Activated B cell treated with CpG ODN at 0.5 μM for 24 hours (primary cell): ENCODE data around the gene SLC6A12. TPM values are rescaled to one million over a fixed set of nuclear protein-coding genes. Genes with fewer than 3 reads are reported as not detected.

Source experiments
- ATAC-seq: fragments of 200-7000 bp; cut with Tn5 transposase; one replicate; pipeline ENCODE4 v1.10.0; 2021; ENCODE audit warnings: low read depth, mild to moderate bottlenecking, moderate library complexity
- CTCF ChIA-PET: fragments of 350-600 bp; sonication (Branson Sonifier 250); formaldehyde crosslinking; loops from one replicate; lab custom pipeline; 2021; ENCODE audit warnings: antibody characterized with exemption; lab: Charles Lee
- POLR2A ChIA-PET: fragments of 350-600 bp; sonication (Branson Sonifier 250); formaldehyde crosslinking; loops from one replicate; lab custom pipeline; 2021; ENCODE audit warnings: antibody characterized with exemption; lab: Charles Lee
- DNase-seq: peaks from one replicate; pipeline ENCODE4 v3.0.0; 2022
- H3K27ac Mint-ChIP-seq: one replicate; pipeline ENCODE4 v1.8.0; 2020; ENCODE audit warnings: mixed read lengths
- H3K27me3 Mint-ChIP-seq: one replicate; pipeline ENCODE4 v1.8.0; 2021; ENCODE audit warnings: mixed read lengths
- H3K36me3 Mint-ChIP-seq: one replicate; pipeline ENCODE4 v1.8.0; 2021; ENCODE audit warnings: low read depth, mixed read lengths
- H3K4me1 Mint-ChIP-seq: one replicate; pipeline ENCODE4 v1.8.0; 2021; ENCODE audit warnings: mixed read lengths
- H3K4me3 Mint-ChIP-seq: one replicate; pipeline ENCODE4 v1.8.0; 2020; ENCODE audit warnings: mild to moderate bottlenecking, mixed read lengths
- H3K9me3 Mint-ChIP-seq: one replicate; pipeline ENCODE4 v1.8.0; 2020; ENCODE audit warnings: mixed read lengths
- intact Hi-C: fragments of 100-400 bp; cut with micrococcal nuclease; formaldehyde crosslinking; loops from one replicate; pipeline ENCODE4 v1.15.1; 2024
- total RNA-seq: library from RNA; stranded (reverse); gene quantifications from 2 replicates; pipeline ENCODE4 v1.2.3, GENCODE V29; 2022
- TF ChIP-seq, protein P1 (sequence below): fragments of 200-600 bp; IDR thresholded peaks from one replicate; pipeline ENCODE4 v1.8.0; 2022; ENCODE audit warnings: antibody characterized with exemption, mild to moderate bottlenecking

SLC6A12 gene
- total RNA-seq, 1 donor from 2014 or later = not detected

DNA sequence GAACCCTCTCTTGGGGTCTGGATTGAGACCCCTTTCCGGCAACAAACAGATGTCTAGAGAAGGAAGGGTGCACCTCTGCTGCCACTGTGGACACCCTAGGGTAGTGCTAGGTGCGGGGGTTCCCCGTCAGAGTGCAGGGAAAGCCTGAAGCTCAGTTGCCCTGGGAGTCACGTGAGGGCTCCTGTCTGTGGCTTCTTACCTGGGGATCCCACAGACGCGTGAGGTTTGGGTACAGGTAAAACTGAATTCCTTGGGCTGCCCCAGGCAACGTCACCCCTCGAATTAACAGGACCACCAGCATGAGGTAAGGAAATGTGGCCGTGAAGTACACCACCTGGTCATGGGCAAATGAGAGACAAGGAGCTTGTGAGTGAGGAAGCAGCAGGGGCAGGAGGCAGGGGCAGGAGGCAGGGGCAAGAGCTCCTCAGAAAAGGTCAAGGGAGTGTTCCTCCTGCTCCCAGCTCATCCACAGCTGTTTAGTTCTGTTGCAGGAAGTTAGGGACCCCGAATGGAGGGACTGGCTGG lies 21.0 kb upstream of the SLC6A12 start:
- DNase-seq (no peak), ATAC-seq (no peak)
- Mint-ChIP-seq H3K4me3 (no peak overlapping the region), H3K9me3 (peaks cover 18% of the 10 kb centered on the region), H3K27ac (no peak overlapping the region), H3K4me1 (no peaks in the 10 kb centered on the region), H3K36me3 (peaks cover 2% of the 10 kb centered on the region), H3K27me3 (peaks cover 11% of the 10 kb centered on the region)
- TF ChIP-seq, protein P1, sequence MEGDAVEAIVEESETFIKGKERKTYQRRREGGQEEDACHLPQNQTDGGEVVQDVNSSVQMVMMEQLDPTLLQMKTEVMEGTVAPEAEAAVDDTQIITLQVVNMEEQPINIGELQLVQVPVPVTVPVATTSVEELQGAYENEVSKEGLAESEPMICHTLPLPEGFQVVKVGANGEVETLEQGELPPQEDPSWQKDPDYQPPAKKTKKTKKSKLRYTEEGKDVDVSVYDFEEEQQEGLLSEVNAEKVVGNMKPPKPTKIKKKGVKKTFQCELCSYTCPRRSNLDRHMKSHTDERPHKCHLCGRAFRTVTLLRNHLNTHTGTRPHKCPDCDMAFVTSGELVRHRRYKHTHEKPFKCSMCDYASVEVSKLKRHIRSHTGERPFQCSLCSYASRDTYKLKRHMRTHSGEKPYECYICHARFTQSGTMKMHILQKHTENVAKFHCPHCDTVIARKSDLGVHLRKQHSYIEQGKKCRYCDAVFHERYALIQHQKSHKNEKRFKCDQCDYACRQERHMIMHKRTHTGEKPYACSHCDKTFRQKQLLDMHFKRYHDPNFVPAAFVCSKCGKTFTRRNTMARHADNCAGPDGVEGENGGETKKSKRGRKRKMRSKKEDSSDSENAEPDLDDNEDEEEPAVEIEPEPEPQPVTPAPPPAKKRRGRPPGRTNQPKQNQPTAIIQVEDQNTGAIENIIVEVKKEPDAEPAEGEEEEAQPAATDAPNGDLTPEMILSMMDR = no peak
- ChIA-PET POLR2A (no interaction called here), CTCF (no interaction called here)
- intact Hi-C loops = no loop called here

GRCh38 chr12:234019-234418 lies 20.1 kb upstream of the SLC6A12 start:
- Mint-ChIP-seq H3K4me1 (no peaks in the 10 kb centered on the region), H3K4me3 (no peak overlapping the region), H3K27me3 (peaks cover 7% of the 10 kb centered on the region), H3K9me3 (peaks cover 18% of the 10 kb centered on the region), H3K27ac (no peak overlapping the region), H3K36me3 (peaks cover 2% of the 10 kb centered on the region)
- ChIA-PET CTCF (no interaction called here), POLR2A (no interaction called here)
- no peak for ATAC-seq
- no peak for DNase-seq
- TF ChIP-seq, protein P1 = no peak
- intact Hi-C loops = no loop called here

DNA sequence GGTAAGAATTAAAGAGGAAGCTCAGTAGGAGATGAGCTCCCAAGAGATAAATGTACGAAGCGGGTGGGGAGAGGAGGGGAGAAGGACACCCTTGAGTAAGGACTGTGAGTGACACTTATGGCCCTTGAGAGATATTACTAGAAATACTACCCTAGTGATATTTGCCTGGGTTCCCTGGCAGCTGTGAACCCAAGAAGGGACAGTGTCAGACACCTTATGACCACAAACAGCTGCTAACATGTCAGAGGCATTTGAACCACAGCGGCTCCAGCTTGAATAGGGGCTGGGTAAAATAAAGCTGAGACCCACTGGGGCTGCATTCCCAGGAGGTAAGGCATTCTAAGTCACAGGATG lies 19.6 kb upstream of the SLC6A12 start:
- Mint-ChIP-seq H3K4me1 (no peaks in the 10 kb centered on the region), H3K9me3 (peaks cover 18% of the 10 kb centered on the region), H3K27me3 (peaks cover 8% of the 10 kb centered on the region), H3K27ac (no peak overlapping the region), H3K36me3 (peaks cover 2% of the 10 kb centered on the region), H3K4me3 (no peak overlapping the region)
- CTCF ChIA-PET = no interaction called here
- ATAC-seq (no peak), DNase-seq (no peak)
- TF ChIP-seq, protein P1 = no peak
- POLR2A ChIA-PET = no interaction called here
- intact Hi-C loops = no loop called here

DNA sequence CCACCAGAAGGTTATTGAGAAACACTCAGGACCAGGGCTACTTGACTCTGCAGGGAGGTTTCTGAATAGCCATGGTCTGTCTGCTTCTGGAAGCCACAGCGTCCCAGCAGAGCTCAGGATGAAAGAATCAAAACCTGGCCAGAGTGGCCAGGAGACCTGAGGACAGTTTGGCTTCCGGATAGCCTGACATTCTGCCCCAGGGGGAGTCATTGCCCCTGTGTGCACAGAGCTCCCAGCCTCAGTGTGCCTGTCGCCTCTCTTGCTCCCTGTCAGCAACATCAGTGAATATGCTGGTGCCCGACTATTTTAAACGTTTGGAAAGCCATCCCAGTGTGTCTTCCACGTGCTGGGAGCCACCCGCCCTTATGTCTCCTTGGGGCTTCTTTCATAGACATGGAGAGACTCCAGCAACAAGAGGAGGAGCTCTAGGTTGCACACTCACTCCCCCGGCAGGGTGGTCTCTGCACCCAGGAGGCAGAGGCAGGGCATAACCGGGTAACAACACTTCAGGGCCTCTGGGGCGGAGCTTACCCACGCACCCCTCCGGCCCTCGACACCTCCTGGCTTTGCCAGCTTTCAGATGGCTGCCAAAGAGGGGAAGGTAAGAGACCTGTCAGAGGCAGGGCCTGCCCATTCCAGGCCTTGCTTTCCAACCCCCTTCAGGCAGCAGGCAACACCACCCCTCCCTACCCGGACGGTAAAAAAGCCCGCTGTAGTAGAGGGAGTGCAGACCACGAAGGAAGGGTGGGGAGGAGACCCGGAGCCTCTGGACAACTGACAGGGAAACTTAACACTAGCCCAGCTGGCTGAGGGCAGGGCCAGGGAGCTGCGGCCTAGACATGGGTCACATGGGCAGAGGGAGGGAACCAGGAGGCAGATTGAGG lies 19.0 kb upstream of the SLC6A12 start:
- ChIA-PET CTCF (no interaction called here), POLR2A (no interaction called here)
- H3K4me3 Mint-ChIP-seq = no peak overlapping the region
- TF ChIP-seq, protein P1 = no peak
- DNase-seq = no peak
- peaks cover 2% of the 10 kb centered on the region for H3K36me3 Mint-ChIP-seq
- H3K9me3 Mint-ChIP-seq = peaks cover 18% of the 10 kb centered on the region
- peaks cover 8% of the 10 kb centered on the region for H3K27me3 Mint-ChIP-seq
- no peak for ATAC-seq
- no peak overlapping the region for H3K27ac Mint-ChIP-seq
- no peaks in the 10 kb centered on the region for H3K4me1 Mint-ChIP-seq
- intact Hi-C loops = no loop called here

DNA sequence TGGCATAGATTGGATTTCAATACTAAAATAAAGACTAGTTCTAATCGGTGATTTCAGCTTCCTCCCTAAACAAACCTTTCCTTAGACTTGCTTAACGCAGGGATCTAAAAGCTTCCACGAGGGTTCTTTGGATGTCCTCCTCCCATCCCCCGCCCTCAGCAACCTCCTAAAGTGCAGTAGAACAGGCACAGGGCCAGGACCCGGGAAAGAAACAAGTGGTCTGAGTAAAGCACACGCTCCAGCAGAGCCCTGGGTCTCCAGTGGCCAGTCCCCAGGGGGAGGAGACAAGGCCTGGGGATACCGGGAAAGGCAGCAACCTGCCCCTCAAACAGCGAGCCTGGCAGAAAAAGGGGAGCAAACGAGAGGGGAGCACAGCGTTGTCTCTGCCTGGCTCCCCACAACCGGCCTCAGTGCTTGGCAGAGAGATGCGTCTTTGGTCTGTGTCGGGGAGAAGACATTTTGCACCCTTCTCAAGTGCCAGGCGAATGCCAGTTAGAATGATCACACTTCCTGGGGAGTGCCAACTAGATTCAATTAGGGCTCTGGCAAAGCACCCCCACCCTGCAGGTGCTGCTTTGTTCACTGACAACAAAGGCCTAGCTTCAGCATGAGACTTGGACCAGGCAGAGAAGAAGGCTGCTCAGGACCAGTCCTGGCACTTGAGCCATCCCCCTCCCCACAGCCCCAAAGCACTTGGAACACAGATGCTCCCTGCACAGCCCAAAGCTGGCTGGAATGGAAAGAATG lies 17.1 kb upstream of the SLC6A12 start:
- Mint-ChIP-seq H3K9me3 (peaks cover 13% of the 10 kb centered on the region), H3K27me3 (peaks cover 16% of the 10 kb centered on the region), H3K4me3 (no peak overlapping the region), H3K27ac (no peak overlapping the region), H3K4me1 (no peaks in the 10 kb centered on the region), H3K36me3 (no peaks in the 10 kb centered on the region)
- intact Hi-C loops = no loop called here
- TF ChIP-seq, protein P1 = no peak
- ChIA-PET CTCF (no interaction called here), POLR2A (no interaction called here)
- no peak for ATAC-seq
- no peak for DNase-seq
